Stimulated activated CD4-positive, alpha-beta T cell treated with anti-CD3 and anti-CD28 coated beads, Interleukin-12 subunit alpha, Interleukin-12 subunit beta, amount 100 ng/mL, for 4 hours (primary cell): ENCODE results near the gene INTS15.
"Not testable (repeated sequence)": the region's sequence is repeated elsewhere in the genome, so short reads cannot be mapped to it uniquely, and the experiment has no call there.

ENCODE experiments used
- DNase-seq: peaks from one replicate; pipeline ENCODE4 v3.0.0-alpha.2; 2020

The INTS15 gene

GRCh38 chr7:6619961-6620360 lies 30.1 kb downstream of the INTS15 start:
- DNase-seq, result no peak

GRCh38 chr7:6621195-6622133 lies 31.6 kb downstream of the INTS15 start:
- no peak for DNase-seq

- no peak for DNase-seq
Measured at GRCh38 chr7:6622134-6622710, 32.4 kb downstream of the INTS15 start.

- no peak for DNase-seq
Measured at GRCh38 chr7:6623589-6624245, 33.9 kb downstream of the INTS15 start.

GRCh38 chr7:6624246-6624611 lies 34.4 kb downstream of the INTS15 start:
- no peak for DNase-seq

GRCh38 chr7:6628045-6628444 lies 38.2 kb downstream of the INTS15 start:
- DNase-seq, result no peak

- no peak for DNase-seq
Measured at GRCh38 chr7:6630007-6630849, 40.4 kb downstream of the INTS15 start.

- DNase-seq, result no peak
Measured at GRCh38 chr7:6631605-6632004, 41.8 kb downstream of the INTS15 start.

GRCh38 chr7:6634021-6634420 lies 44.2 kb downstream of the INTS15 start:
- DNase-seq, result no peak

GRCh38 chr7:6634971-6635370 lies 45.1 kb downstream of the INTS15 start:
- DNase-seq, result not testable (repeated sequence)

GRCh38 chr7:6636741-6637543 lies 47.1 kb downstream of the INTS15 start, which contains the start of gene ZNF316:
Gene ZNF316, plus strand, starts transcription at chr7:6637318. Its CDS starts 5,092 bp downstream, at chr7:6642410.
- DNase-seq, result peak; percentile 67

GRCh38 chr7:6637544-6638229 lies 47.9 kb downstream of the INTS15 start:
- DNase-seq, result peak; percentile 54

- no peak for DNase-seq
Measured at GRCh38 chr7:6639032-6639431, 49.2 kb downstream of the INTS15 start.

- no peak for DNase-seq
Measured at GRCh38 chr7:6639627-6640026, 49.8 kb downstream of the INTS15 start.

- peak; percentile 37 for DNase-seq
Measured at GRCh38 chr7:6640246-6640721, 50.5 kb downstream of the INTS15 start.

- no peak for DNase-seq
Measured at GRCh38 chr7:6641305-6642035, 51.6 kb downstream of the INTS15 start.

GRCh38 chr7:6642239-6642839 lies 52.5 kb downstream of the INTS15 start:
- no peak for DNase-seq

GRCh38 chr7:6642861-6643640 lies 53.2 kb downstream of the INTS15 start:
- DNase-seq, result no peak
